Stimulated activated CD8-positive, alpha-beta memory T cell treated with anti-CD3 and anti-CD28 coated beads, Interleukin-12 subunit alpha, Interleukin-12 subunit beta, amount 100 ng/mL, for 24 hours (primary cell): ENCODE data around the gene AGFG1.

Source experiments
- DNase-seq: peaks from one replicate; pipeline ENCODE4 v3.0.0-alpha.2; 2020; ENCODE audit errors: extremely low read depth

Gene AGFG1

DNA sequence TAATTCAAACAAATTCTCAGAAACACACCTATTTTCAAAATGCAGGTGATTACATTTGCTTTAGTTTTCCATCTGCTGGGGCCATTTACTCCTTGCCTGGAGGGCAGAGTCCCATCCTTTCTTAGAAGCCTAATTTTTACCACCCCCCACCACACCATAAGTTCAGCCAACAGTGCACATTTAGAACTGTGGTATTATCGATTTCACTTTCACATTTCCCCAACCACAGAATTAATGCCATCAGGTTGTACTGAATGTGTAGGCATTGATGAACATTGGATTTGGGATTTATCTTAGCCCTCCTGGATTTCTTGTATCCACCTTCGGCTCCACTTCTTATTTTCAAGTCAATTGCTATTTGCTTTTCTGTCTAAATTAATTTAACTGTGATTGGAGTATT is 138.2 kb downstream of the AGFG1 start:
- DNase-seq, result no peak
